Activated CD4-positive, alpha-beta T cell treated with anti-CD3 and anti-CD28 coated beads, Interleukin-2, Interleukin-4, amounts not matched to agents 100 ng/mL and 50 ng/mL, durations not matched to agents 16 hours and 8 hours (primary cell): ENCODE results near the gene DIS3L2.
A peak's percentile ranks its signal among the peaks of the same experiment; 100 is the strongest.

Experiments used
- DNase-seq: peaks from one replicate; pipeline ENCODE4 v3.0.0-alpha.2; 2020; ENCODE audit warnings: low spot score

Gene DIS3L2

DNA sequence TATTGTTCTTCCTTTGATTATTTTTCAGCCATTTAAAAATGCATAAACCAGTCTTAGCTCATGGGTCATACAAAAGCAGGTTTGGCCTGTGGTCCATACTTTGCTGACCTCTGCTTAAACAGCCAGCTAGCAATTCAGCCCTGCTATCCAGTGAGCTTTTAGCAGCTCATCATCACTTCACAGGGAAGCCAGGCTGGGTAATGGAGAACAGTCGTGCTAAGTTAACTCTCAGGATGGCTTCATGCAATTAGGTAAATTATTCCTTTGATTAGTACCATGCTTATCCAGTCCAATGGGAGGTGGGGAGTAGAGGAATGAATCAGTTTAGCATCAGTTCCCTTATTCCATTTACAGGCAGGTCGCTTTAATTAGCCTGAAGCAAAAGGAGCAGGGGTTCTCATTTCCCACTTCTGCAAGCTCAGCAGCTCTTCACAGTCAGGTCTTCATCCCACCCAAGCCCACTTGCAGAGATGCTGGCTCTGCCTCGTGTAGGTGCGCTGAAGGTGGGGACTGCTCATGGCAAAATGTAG lies 307.2 kb downstream of the DIS3L2 start:
- DNase-seq: no peak

DNA sequence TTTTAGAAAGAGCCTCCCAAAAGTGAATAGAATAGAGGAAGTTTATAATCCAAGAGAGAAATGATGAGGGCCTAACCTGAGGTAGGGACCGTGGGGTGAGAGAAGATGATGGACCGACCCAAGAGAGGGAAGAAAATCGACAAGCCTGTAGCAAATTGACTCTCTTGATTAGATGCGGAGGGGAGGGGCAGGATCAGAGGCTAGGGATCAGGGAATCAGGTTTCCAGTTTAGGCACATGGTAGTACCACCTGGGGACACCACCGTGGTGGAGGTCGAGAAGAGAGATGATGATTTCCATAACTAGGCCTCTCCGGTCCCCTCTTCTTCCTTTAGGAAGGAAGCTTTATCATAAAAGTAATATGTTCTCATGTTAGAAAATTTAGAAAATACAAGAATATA lies 308.4 kb downstream of the DIS3L2 start:
- DNase-seq: no peak

DNA sequence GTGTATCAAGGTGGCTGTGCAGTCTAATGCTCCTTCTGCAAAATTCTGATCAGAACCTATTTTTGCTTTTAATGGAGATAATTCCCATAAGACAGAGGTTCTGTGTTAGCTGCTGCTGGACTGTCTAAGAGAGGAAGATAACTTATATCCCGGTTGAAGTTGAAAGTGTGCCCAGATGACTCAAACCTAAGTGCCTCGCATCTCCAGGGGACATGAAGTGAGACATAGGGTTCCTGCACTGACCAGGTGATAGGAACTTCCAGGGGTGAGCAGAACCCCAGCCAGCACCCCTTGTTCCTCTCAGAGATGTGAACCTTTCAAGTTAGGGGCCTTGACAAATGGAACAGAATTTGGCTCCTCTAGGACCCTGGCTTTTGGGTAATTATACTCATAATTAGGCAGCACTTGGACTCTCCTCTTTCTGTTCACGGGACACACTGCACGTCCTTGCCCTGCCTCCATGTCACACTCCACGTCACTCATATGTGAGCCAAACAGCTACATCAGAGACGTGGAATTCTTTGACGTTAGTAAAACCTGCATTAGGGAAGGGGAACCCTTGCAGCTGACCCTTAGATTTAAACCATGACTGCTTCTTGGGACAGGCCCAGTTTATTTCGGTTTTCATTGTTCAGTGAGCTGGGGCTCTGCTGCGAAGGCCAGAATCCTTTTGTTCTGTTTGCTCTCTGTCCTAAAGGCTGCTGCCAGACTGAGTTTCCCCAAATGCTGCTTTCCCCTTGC lies 312.6 kb downstream of the DIS3L2 start:
- DNase-seq: no peak

GRCh38 chr2:232275670-232276069 lies 314.2 kb downstream of the DIS3L2 start:
- DNase-seq: no peak

- DNase-seq: no peak
Measured at GRCh38 chr2:232276084-232276732, 314.7 kb downstream of the DIS3L2 start.

DNA sequence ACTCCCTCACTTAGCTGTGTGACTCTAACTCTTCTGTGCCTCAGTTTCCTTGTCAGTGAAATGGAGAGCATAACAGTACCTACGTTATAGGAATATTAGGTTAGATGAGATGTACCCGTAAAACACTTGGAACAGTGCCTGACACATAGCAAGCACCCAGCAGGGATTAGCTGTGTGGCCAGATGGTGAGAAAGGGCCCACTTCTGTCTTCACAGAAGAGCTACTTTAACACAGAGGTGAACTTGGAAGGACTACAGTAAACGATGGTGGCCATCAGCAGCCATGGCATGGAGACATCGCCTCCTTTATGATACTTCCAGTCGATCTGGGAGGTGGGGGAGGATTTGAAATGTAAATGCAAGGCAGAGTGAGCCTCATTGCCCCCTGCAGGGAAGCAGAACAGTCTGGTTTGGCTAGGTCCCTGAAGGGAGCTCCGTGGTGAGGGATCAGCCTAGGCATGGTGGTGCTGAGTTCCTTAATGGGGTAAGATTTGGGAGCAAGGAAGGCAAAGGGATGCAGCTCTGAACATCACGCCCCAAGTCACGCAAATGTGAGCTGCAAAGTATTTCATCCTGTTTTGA lies 315.3 kb downstream of the DIS3L2 start:
- DNase-seq: no peak

DNA sequence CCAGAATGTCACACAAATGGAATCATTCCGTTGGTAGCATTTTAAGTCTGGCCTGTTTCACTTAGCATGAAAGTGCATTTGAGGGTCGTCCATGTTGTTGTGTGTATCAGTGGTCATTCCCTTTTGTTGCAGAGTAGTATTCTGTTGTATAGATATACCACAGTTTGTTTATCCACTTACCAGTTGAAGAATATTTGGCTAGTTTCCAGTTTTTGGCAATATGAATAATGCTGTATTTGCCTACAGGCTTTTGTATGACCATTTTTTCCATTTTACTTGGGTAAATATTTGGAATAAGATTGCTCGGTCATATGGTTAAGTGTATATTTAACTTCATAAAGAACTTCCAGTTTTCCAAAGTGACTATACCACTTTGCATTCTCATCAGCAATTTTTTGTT lies 317.0 kb downstream of the DIS3L2 start:
- DNase-seq: no peak

- no peak for DNase-seq
Measured at GRCh38 chr2:232280341-232280740, 318.8 kb downstream of the DIS3L2 start.

DNA sequence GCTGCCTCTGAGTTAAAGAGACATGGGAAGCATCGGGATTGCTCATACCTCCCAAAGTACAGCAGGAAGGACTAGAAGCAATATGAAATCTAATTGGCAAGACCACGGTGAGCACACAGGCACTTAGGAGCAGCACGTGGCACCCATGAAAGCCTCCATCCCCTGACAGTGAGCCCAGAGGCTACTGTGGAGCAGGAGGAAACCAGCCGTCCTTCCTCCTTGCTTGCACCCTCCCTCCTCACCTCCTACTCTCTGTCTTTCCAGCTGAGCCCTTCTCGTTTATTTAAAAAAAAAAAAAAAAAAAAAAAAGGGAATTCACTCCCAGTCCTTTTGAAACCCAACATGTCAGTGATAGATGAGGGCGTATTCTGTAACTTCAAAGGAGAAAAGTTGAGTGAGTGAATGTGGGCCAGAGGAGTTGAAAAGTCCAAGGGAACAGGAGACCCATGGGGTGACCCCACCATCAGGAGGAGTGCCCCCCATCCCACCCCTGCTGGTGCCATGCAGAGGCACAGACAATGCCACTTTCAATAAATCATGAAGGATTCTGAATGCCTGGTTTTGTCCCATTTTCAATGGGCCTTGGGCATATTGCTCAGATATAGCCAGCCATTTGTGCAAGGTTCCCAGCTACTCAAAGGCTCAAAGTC lies 320.5 kb downstream of the DIS3L2 start:
- no peak for DNase-seq

DNA sequence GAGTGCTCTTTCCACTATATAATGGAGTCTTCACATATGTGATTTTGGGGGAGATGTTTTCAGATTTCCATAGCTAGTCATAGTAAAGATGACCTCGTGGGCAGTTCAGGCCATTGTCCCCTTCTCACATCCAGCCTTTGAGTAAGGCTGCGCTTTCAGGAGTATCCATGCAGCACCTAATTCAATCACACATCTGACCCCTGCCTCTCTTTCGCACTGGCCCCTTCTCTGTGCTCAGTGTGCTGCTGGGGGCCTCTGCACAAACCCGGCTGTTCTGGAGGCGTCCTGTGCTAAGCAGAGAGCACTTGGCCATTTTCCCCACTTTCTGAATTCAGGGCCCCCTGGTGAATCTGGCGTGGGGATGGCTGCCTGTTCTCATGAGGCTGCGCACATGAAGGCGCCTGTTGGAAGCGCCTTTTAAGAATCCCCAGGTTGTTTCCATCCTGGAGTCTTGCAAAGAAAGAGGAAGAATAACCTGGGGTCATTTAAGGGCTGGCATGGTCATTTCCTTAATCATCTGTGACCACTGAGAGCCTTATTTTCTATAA lies 321.1 kb downstream of the DIS3L2 start:
- no peak for DNase-seq

GRCh38 chr2:232286001-232286868 lies 324.7 kb downstream of the DIS3L2 start:
- no peak for DNase-seq

DNA sequence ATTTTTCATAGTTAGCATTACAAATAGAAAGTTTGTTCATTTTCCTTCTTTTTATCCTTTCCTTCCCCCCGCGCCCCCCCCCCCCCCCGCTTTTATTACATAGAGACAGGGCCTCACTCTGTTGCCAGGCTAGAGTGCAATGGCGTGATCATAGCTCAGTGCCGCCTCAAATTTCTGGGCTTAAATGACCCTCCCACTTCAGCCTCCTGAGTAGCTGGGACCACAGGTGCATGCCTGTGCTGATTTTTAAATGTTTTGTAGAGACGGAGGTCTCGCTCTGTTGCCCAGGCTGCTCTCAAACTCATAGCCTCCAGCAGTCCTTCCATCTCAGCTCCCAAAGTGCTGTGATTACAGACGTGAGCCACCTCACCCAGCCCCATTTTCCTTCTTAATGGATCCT lies 325.8 kb downstream of the DIS3L2 start:
- no peak for DNase-seq

- DNase-seq: no peak
Measured at GRCh38 chr2:232288489-232289030, 327.0 kb downstream of the DIS3L2 start.

- DNase-seq: no peak
Measured at GRCh38 chr2:232290668-232291067, 329.2 kb downstream of the DIS3L2 start.

- DNase-seq: no peak
Measured at GRCh38 chr2:232291343-232291742, 329.8 kb downstream of the DIS3L2 start.

DNA sequence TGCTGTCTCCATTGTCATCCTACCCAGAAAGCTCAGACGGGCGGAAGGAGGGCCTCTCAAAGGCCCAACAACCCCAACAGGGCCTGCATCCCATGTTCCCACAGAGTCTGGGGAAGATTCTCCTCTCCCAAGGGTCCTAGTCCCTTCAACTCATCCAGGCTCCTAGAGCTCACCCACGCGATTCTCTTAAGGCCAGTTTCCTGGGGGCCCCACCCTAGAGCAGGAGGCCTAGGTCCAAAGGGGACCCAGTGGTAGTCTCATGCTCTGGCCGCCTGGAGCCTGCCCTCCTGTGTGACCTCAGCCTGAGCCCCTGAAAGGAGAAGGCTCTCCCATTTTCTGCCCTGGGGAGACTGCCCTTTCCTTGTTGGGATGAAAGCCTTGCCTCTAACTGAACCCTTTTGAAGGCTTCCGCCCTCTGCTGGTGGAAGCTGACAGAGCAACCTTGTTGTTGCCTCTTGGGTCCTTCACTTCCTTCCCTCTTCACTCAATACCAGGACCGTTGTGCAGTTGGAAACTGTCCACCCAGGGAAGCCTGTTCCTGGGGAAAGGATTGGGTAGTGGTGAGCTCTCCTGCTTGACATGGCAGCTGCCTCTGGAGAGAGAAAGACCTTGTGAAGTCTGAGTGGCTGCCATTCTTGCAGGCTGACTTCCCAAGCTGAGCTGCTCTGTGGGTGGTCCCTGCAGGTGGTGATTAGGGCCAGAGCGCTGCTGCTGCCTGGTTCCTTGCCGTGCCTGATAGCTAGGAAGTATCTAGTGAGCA lies 331.1 kb downstream of the DIS3L2 start:
- peak; percentile 55 for DNase-seq

DNA sequence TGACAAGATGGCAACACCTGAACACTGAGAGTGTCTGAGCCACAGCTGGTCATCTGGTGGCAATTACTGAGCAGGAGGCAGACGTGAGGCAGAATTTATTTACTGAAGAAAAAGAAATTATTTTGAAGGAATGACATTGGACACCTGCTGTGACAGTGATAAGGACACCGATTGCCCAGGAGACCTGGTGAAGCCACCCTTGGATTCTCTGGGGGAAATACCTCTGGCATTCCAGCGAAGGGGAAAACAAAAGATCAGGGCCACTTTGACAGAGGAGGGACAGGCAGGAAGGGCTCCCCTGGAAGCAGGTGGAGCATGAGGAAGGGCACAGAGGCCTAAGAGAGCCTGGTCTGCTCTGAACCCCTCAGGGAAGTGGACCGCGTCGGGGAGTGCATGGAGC lies 331.7 kb downstream of the DIS3L2 start:
- DNase-seq: no peak

DNA sequence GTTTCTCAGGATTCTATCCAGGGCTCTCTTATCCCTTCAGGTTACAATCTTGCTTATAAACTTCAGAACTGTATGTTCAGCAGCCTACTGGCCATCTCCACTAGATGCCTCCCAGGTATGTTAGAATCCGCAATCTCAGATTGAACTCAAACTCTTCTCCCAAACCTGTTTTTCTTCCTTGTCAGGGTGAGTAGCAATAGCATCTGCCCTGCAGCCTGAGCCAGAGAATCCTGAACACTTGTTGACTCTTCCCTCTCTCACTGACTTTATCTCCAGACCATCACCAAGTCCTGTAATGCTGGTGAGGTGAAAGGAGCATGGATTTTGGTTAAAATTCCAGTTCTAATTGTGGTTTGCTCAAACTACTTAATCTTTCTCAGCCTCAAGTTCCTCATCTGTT lies 334.5 kb downstream of the DIS3L2 start:
- DNase-seq: no peak

DNA sequence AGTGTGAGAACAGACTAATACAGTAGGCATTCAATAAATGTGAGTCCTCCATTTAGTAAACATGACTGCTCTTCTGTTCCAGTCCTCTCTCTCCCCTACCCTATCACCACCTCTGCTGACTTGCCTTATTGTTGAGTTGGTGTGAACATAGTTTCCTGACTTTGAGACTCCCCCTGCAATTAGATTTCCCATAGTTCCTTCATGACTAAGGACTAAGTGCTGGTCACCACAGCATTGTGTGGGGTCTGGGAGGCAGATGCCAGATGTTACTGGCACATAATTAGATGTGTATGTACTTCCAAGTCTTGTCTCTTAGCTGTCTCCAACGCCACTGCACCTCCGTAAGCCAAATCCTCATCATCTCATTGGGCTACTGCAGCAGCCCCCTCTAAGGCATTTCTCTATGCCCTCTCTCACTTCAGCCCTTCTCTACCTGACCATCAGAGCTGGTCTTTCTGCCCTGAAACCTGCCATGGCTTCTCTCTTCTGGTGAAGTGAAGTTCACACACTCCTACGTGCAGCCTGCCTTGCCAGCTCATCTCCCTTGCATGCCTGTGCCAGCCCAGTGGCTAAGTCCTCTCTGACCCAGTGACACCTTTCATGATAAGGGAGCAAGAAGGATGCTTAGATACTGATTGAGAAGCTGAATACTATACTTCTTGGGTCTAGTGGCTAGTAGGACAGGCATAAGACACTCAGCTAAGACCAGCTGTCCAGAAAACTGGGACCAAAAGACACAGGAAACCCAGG lies 335.4 kb downstream of the DIS3L2 start:
- no peak for DNase-seq

- no peak for DNase-seq
Measured at GRCh38 chr2:232299084-232299483, 337.6 kb downstream of the DIS3L2 start.
